CD4-positive, alpha-beta memory T cell (primary cell): ENCODE data around the gene UST. TPM values are rescaled to one million over a fixed set of nuclear protein-coding genes. Genes with fewer than 3 reads are reported as not detected.

ENCODE experiments used
- CTCF ChIA-PET: fragments of 350-600 bp; sonication (Branson Sonifier 250); formaldehyde crosslinking; loops from one replicate; lab custom pipeline; 2021; ENCODE audit warnings: inconsistent platforms; ENCODE audit not compliant: partially characterized antibody; lab: Charles Lee
- POLR2A ChIA-PET: fragments of 350-600 bp; sonication (Branson Sonifier 250); formaldehyde crosslinking; loops from one replicate; lab custom pipeline; 2021; ENCODE audit not compliant: partially characterized antibody; lab: Charles Lee
- DNase-seq, 5 donors: peaks; one replicate each; pipeline versions ENCODE4 v3.0.0 to v3.0.0-alpha.2; 2020 to 2022; ENCODE audit warnings: mixed read lengths in 1 of 5
- H3K27ac ChIP-seq: one replicate; pipeline ENCODE4 v1.7.0; 2013; ENCODE audit warnings: low read depth, low read length
- H3K27me3 ChIP-seq: 2 replicates; pipeline ENCODE4 v1.7.0; 2013; ENCODE audit warnings: mild to moderate bottlenecking, low read length, moderate library complexity; ENCODE audit not compliant: insufficient read depth
- H3K36me3 ChIP-seq: 2 replicates; pipeline ENCODE4 v1.7.0; 2013; ENCODE audit warnings: mild to moderate bottlenecking, low read length, moderate library complexity; ENCODE audit not compliant: insufficient read depth
- H3K4me1 ChIP-seq: 2 replicates; pipeline ENCODE4 v1.7.0; 2013; ENCODE audit warnings: mild to moderate bottlenecking, low read length, moderate library complexity; ENCODE audit not compliant: insufficient read depth
- H3K4me3 ChIP-seq, 2 donors: one replicate each; pipeline ENCODE4 v1.7.0; 2013; ENCODE audit warnings: low read length in 2 of 2, mild to moderate bottlenecking in 1 of 2
- H3K9me3 ChIP-seq, 2 donors: one replicate each; pipeline ENCODE4 v1.7.0; 2013; ENCODE audit warnings: low read length in 2 of 2, control low read depth in 1 of 2; ENCODE audit not compliant: control insufficient read depth in 1 of 2
- H3K27ac Mint-ChIP-seq, 7 donors: one replicate each; pipeline ENCODE4 v1.8.0; 2020 to 2021; ENCODE audit warnings: mixed read lengths in 7 of 7, mild to moderate bottlenecking in 6 of 7, inconsistent platforms in 3 of 7, moderate library complexity in 3 of 7
- H3K27me3 Mint-ChIP-seq, 2 donors: one replicate each; pipeline ENCODE4 v1.8.0; 2020 to 2021; ENCODE audit warnings: mixed read lengths in 2 of 2
- H3K36me3 Mint-ChIP-seq, 2 donors: one replicate each; pipeline ENCODE4 v1.8.0; 2020 to 2021; ENCODE audit warnings: mixed read lengths in 2 of 2, inconsistent platforms in 1 of 2, mild to moderate bottlenecking in 1 of 2
- H3K4me1 Mint-ChIP-seq, 4 donors: one replicate each; pipeline ENCODE4 v1.8.0; 2020 to 2021; ENCODE audit warnings: mixed read lengths in 4 of 4, mild to moderate bottlenecking in 1 of 4
- H3K4me3 Mint-ChIP-seq, 8 donors: one replicate each; pipeline ENCODE4 v1.8.0; 2020 to 2021; ENCODE audit warnings: mixed read lengths in 8 of 8, mild to moderate bottlenecking in 7 of 8, moderate library complexity in 6 of 8, inconsistent platforms in 3 of 8
- H3K9me3 Mint-ChIP-seq, 8 donors: one replicate each; pipeline ENCODE4 v1.8.0; 2020 to 2021; ENCODE audit warnings: mixed read lengths in 8 of 8, mild to moderate bottlenecking in 5 of 8, inconsistent platforms in 3 of 8, moderate library complexity in 1 of 8
- intact Hi-C: fragments of 100-400 bp; cut with micrococcal nuclease; formaldehyde crosslinking; loops from one replicate; pipeline ENCODE4 v1.15.1; 2023
- polyA plus RNA-seq, 2 donors: library from polyadenylated mRNA; unstranded; fragments of 300-500 nt; fragmentation: Illumina TruSeq; gene quantifications; one replicate each; pipeline ENCODE4 v1.2.3, GENCODE V29; 2021
- total RNA-seq, 2 experiments: library from RNA; stranded (reverse); gene quantifications; one replicate each; pipeline ENCODE4 v1.2.3, GENCODE V29; 2021

The UST gene
- total and polyA plus RNA-seq, 4 experiments from 2014 or later: 2.2 to 7.6 (median 5.1) TPM

- Mint-ChIP-seq H3K27ac (no peak overlapping the region), H3K36me3 (peaks cover 0 to 11% of the 10 kb centered on the region in 2 donors), H3K9me3 (no peaks in the 10 kb centered on the region), H3K27me3 (no peaks in the 10 kb centered on the region), H3K4me3 (no peak overlapping the region), H3K4me1 (peaks cover 0 to 8% (median 5%) of the 10 kb centered on the region in 4 donors)
- Histone ChIP-seq H3K4me3 (no peak overlapping the region), H3K27me3 (no peaks in the 10 kb centered on the region), H3K9me3 (no peaks in the 10 kb centered on the region), H3K36me3 (no peaks in the 10 kb centered on the region), H3K27ac (no peak overlapping the region), H3K4me1 (no peaks in the 10 kb centered on the region)
- intact Hi-C loops: no loop called here
- ChIA-PET POLR2A (no interaction called here), CTCF (no interaction called here)
- no peak for DNase-seq
Measured at GRCh38 chr6:148884461-148884860, 137.6 kb downstream of the UST start.

DNA sequence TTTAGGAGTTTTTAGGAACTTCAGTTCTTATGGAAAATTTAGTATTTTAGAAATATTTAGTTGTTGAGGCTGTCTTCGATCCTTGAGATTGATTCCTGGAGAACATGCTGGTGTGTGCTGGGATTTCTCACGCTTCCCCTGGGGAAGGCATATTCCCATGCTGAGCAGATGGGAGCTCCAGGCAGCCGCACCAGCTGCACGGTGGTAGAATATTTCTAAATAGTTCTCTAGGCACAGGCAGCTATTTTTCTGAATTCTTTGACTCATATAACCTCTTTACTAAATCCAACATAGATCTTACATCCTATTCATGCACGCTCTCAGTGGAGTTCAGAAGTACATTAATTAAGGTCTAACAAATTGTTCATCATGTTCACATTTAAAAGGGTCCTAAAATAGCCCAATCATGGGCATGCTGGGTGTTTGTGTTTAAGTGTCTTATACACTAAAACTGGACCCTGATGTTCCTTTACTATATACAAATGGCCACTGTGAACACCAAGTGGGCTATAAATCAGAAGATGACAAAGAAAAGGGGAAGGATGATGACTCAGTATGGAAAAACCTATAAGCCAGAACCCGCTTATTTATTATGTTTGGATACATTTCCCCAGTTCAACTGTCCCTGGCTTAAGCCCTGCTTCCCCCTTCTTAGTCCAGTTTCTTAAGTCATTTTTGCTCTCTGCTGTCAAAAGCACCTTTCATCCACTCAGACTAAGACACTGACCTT lies 138.5 kb downstream of the UST start:
- no peaks in the 10 kb centered on the region for H3K36me3 ChIP-seq
- no peaks in the 10 kb centered on the region for H3K27me3 ChIP-seq
- Mint-ChIP-seq H3K9me3 (no peaks in the 10 kb centered on the region), H3K27ac (no peak overlapping the region), H3K4me1 (peaks cover 0 to 7% (median 4%) of the 10 kb centered on the region in 4 donors), H3K4me3 (no peak overlapping the region), H3K36me3 (peaks cover 0 to 14% of the 10 kb centered on the region in 2 donors), H3K27me3 (no peaks in the 10 kb centered on the region)
- no peak overlapping the region for H3K27ac ChIP-seq
- POLR2A ChIA-PET: no interaction called here
- no peaks in the 10 kb centered on the region for H3K4me1 ChIP-seq
- DNase-seq: no peak
- no peak overlapping the region for H3K4me3 ChIP-seq
- no peaks in the 10 kb centered on the region for H3K9me3 ChIP-seq
- CTCF ChIA-PET: no interaction called here
- intact Hi-C loops: no loop called here

GRCh38 chr6:148885925-148886845 lies 139.4 kb downstream of the UST start:
- H3K27me3 Mint-ChIP-seq: no peaks in the 10 kb centered on the region
- peaks cover 0 to 7% (median 4%) of the 10 kb centered on the region in 4 donors for H3K4me1 Mint-ChIP-seq
- ChIA-PET CTCF (no interaction called here), POLR2A (no interaction called here)
- Histone ChIP-seq H3K9me3 (no peaks in the 10 kb centered on the region), H3K4me3 (no peak overlapping the region), H3K27me3 (no peaks in the 10 kb centered on the region), H3K4me1 (no peaks in the 10 kb centered on the region), H3K36me3 (no peaks in the 10 kb centered on the region), H3K27ac (no peak overlapping the region)
- H3K9me3 Mint-ChIP-seq: no peaks in the 10 kb centered on the region
- no peak overlapping the region for H3K4me3 Mint-ChIP-seq
- no peak for DNase-seq
- H3K36me3 Mint-ChIP-seq: peaks cover 0 to 14% of the 10 kb centered on the region in 2 donors
- no peak overlapping the region for H3K27ac Mint-ChIP-seq
- intact Hi-C loops: no loop called here

DNA sequence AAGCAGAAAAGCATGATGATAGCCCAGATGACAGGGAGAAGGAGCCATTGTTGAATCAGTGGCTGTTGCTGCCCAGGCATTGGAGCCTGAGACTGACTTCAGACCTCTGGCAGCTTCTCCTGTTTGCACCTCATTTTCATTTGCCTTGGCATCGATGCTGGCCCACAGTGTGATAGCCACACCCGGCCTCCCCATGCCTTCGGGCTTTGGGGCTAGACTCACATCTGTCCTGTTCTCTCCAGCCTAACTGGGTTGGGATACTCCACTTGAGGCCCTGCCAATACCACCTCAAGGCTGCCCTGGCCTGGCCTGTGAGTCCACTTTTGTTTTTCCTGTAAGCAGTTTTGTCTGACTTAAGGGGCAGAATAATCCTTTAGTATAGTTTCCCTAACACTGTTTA lies 140.4 kb downstream of the UST start:
- ChIA-PET CTCF (no interaction called here), POLR2A (no interaction called here)
- Histone ChIP-seq H3K9me3 (no peaks in the 10 kb centered on the region), H3K27ac (no peak overlapping the region), H3K4me3 (no peak overlapping the region), H3K4me1 (no peaks in the 10 kb centered on the region), H3K36me3 (no peaks in the 10 kb centered on the region), H3K27me3 (no peaks in the 10 kb centered on the region)
- Mint-ChIP-seq H3K36me3 (peaks cover 0 to 14% of the 10 kb centered on the region in 2 donors), H3K9me3 (no peaks in the 10 kb centered on the region), H3K4me1 (peaks cover 0 to 5% (median 1%) of the 10 kb centered on the region in 4 donors), H3K4me3 (peak overlapping the region in 1 of 8 donors; percentile 16), H3K27me3 (no peaks in the 10 kb centered on the region), H3K27ac (no peak overlapping the region)
- intact Hi-C loops: no loop called here
- no peak for DNase-seq

GRCh38 chr6:148888856-148889255 lies 142.0 kb downstream of the UST start:
- no peaks in the 10 kb centered on the region for H3K36me3 ChIP-seq
- DNase-seq: no peak
- no peaks in the 10 kb centered on the region for H3K27me3 Mint-ChIP-seq
- H3K27ac Mint-ChIP-seq: no peak overlapping the region
- CTCF ChIA-PET: no interaction called here
- no peaks in the 10 kb centered on the region for H3K9me3 Mint-ChIP-seq
- H3K27me3 ChIP-seq: no peaks in the 10 kb centered on the region
- no peaks in the 10 kb centered on the region for H3K4me1 ChIP-seq
- H3K9me3 ChIP-seq: no peaks in the 10 kb centered on the region
- intact Hi-C loops: no loop called here
- H3K4me3 ChIP-seq: no peak overlapping the region
- H3K36me3 Mint-ChIP-seq: peaks cover 0 to 15% of the 10 kb centered on the region in 2 donors
- H3K4me1 Mint-ChIP-seq: peaks cover 0 to 5% (median 0%) of the 10 kb centered on the region in 4 donors
- H3K27ac ChIP-seq: no peak overlapping the region
- POLR2A ChIA-PET: no interaction called here
- no peak overlapping the region for H3K4me3 Mint-ChIP-seq

DNA sequence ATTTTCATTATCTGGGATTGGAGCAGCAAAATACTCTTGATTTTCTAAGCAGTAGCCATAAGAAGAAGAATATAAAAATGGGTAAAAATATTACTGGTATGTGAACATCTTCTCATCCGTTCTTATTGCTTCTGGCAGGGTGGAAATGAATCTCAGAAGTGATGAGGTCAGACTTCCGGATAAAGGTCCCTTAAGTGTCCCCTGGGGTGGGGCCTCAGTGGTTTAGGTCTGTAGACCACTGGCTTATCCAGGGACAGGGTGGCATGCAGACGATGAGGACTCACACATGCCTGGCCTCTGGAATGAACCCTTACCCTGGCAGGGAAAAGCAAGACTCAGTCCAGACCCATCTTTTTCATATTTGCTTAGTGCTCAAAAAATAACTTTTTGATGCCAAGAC lies 143.3 kb downstream of the UST start:
- H3K36me3 Mint-ChIP-seq: peaks cover 0 to 15% of the 10 kb centered on the region in 2 donors
- POLR2A ChIA-PET: no interaction called here
- CTCF ChIA-PET: no interaction called here
- DNase-seq: no peak
- H3K27ac Mint-ChIP-seq: peak overlapping the region in 3 of 7 donors; percentile 8 to 80 (median 37)
- no peaks in the 10 kb centered on the region for H3K36me3 ChIP-seq
- no peak overlapping the region for H3K4me3 ChIP-seq
- no peaks in the 10 kb centered on the region for H3K27me3 ChIP-seq
- H3K27me3 Mint-ChIP-seq: no peaks in the 10 kb centered on the region
- H3K4me1 ChIP-seq: no peaks in the 10 kb centered on the region
- H3K4me1 Mint-ChIP-seq: peaks cover 0 to 5% (median 0%) of the 10 kb centered on the region in 4 donors
- intact Hi-C loops: no loop called here
- H3K4me3 Mint-ChIP-seq: no peak overlapping the region
- no peak overlapping the region for H3K27ac ChIP-seq
- peaks cover 0 to 2% (median 0%) of the 10 kb centered on the region in 8 donors for H3K9me3 Mint-ChIP-seq
- no peaks in the 10 kb centered on the region for H3K9me3 ChIP-seq

GRCh38 chr6:148890652-148891404 lies 144.0 kb downstream of the UST start:
- H3K27ac ChIP-seq: no peak overlapping the region
- no peaks in the 10 kb centered on the region for H3K4me1 ChIP-seq
- no peaks in the 10 kb centered on the region for H3K27me3 ChIP-seq
- DNase-seq: no peak
- H3K4me3 Mint-ChIP-seq: no peak overlapping the region
- H3K27me3 Mint-ChIP-seq: no peaks in the 10 kb centered on the region
- peaks cover 0 to 2% (median 0%) of the 10 kb centered on the region in 8 donors for H3K9me3 Mint-ChIP-seq
- ChIA-PET POLR2A (no interaction called here), CTCF (no interaction called here)
- intact Hi-C loops: no loop called here
- H3K4me1 Mint-ChIP-seq: peaks cover 0 to 5% (median 0%) of the 10 kb centered on the region in 4 donors
- no peaks in the 10 kb centered on the region for H3K36me3 ChIP-seq
- H3K4me3 ChIP-seq: no peak overlapping the region
- H3K27ac Mint-ChIP-seq: peak overlapping the region in 3 of 7 donors; percentile 2 to 84 (median 80)
- H3K36me3 Mint-ChIP-seq: peaks cover 0 to 15% of the 10 kb centered on the region in 2 donors
- no peaks in the 10 kb centered on the region for H3K9me3 ChIP-seq
